ENCODE results near the gene TMEM144.

DNA sequence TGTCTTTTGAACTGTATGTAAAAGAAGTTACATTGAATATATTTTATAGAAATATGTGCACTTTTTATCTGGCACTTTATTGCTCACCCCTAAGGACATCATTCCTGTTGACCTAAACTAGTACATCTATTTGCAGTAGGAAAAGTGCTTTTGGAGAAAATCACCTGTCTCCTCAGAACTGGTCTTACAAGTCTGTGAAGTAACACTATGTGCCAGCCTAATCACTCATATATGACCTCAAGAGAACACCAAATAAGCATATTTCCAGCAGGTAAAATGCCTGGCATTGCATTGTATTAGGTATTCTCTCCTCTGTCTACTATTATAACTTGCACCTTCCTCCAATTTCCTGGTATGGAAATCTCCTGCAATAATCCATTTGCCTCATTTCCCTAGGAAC, 33.5 kb upstream of the TMEM144 start:
- TF ChIP-seq, protein P1, sequence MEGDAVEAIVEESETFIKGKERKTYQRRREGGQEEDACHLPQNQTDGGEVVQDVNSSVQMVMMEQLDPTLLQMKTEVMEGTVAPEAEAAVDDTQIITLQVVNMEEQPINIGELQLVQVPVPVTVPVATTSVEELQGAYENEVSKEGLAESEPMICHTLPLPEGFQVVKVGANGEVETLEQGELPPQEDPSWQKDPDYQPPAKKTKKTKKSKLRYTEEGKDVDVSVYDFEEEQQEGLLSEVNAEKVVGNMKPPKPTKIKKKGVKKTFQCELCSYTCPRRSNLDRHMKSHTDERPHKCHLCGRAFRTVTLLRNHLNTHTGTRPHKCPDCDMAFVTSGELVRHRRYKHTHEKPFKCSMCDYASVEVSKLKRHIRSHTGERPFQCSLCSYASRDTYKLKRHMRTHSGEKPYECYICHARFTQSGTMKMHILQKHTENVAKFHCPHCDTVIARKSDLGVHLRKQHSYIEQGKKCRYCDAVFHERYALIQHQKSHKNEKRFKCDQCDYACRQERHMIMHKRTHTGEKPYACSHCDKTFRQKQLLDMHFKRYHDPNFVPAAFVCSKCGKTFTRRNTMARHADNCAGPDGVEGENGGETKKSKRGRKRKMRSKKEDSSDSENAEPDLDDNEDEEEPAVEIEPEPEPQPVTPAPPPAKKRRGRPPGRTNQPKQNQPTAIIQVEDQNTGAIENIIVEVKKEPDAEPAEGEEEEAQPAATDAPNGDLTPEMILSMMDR (IDR thresholded peaks at IDR 0.05), result no peak
- no peak for TF ChIP-seq POLR2A (IDR thresholded peaks at IDR 0.05)

Data from ovary (tissue), 3 donors.